MCF 10A (cell line): Measurements from ENCODE around the gene SIRPA. TPM values are rescaled to one million over a fixed set of nuclear protein-coding genes. Genes with fewer than 3 reads are reported as not detected.

ENCODE experiments used
- BruUV-seq: library from RNA; stranded (reverse); fragments of 400-500 nt; replicated peaks from 2 replicates; lab custom pipeline; 2021; lab: Mats Ljungman, UMichigan
- CTCF ChIA-PET: fragments of 300-600 bp; sonication (Branson Sonifier 250); formaldehyde crosslinking; extraction: SDS; loops from one replicate; lab custom pipeline; 2021; ENCODE audit warnings: antibody characterized with exemption, inconsistent platforms; lab: Yijun Ruan, JAX
- POLR2A ChIA-PET: fragments of 300-600, 350-650 bp; sonication (Branson Sonifier 250); formaldehyde crosslinking; extraction: SDS; loops from one replicate; lab custom pipeline; 2020; ENCODE audit warnings: antibody characterized with exemption, inconsistent platforms; lab: Yijun Ruan, JAX
- DNase-seq: peaks from one replicate; pipeline ENCODE4 v3.0.0-alpha.2; 2018; ENCODE audit not compliant: unreplicated experiment
- H3K27ac Mint-ChIP-seq: one replicate; pipeline ENCODE4 v1.8.0; 2022; ENCODE audit warnings: mild to moderate bottlenecking, low read depth, mixed read lengths; ENCODE audit not compliant: unreplicated experiment
- H3K27me3 Mint-ChIP-seq: one replicate; pipeline ENCODE4 v1.8.0; 2022; ENCODE audit warnings: mixed read lengths; ENCODE audit not compliant: insufficient read depth, unreplicated experiment
- H3K36me3 Mint-ChIP-seq: one replicate; pipeline ENCODE4 v1.8.0; 2022; ENCODE audit warnings: mild to moderate bottlenecking, moderate library complexity, mixed read lengths; ENCODE audit not compliant: insufficient read depth, unreplicated experiment
- H3K4me1 Mint-ChIP-seq: one replicate; pipeline ENCODE4 v1.8.0; 2022; ENCODE audit warnings: mixed read lengths; ENCODE audit not compliant: insufficient read depth, unreplicated experiment
- H3K4me3 Mint-ChIP-seq: one replicate; pipeline ENCODE4 v1.8.0; 2022; ENCODE audit warnings: mild to moderate bottlenecking, moderate library complexity, mixed read lengths; ENCODE audit not compliant: unreplicated experiment
- H3K9me3 Mint-ChIP-seq: one replicate; pipeline ENCODE4 v1.8.0; 2022; ENCODE audit warnings: mixed read lengths; ENCODE audit not compliant: unreplicated experiment
- intact Hi-C: fragments of 100-400 bp; cut with micrococcal nuclease; formaldehyde crosslinking; loops from 2 replicates; pipeline ENCODE4 v1.14.1; 2022
- total RNA-seq: library from RNA; stranded (reverse); gene quantifications from 2 replicates; pipeline ENCODE4 v1.2.3, GENCODE V29; 2022
- TF ChIP-seq, protein P1 (sequence below): fragments of 200-600 bp; IDR thresholded peaks from one replicate; pipeline ENCODE4 v1.8.0; 2022; ENCODE audit warnings: antibody characterized with exemption, mild to moderate bottlenecking; ENCODE audit not compliant: unreplicated experiment

The SIRPA gene
- total RNA-seq, 1 experiment from 2014 or later: 18.0 TPM

DNA sequence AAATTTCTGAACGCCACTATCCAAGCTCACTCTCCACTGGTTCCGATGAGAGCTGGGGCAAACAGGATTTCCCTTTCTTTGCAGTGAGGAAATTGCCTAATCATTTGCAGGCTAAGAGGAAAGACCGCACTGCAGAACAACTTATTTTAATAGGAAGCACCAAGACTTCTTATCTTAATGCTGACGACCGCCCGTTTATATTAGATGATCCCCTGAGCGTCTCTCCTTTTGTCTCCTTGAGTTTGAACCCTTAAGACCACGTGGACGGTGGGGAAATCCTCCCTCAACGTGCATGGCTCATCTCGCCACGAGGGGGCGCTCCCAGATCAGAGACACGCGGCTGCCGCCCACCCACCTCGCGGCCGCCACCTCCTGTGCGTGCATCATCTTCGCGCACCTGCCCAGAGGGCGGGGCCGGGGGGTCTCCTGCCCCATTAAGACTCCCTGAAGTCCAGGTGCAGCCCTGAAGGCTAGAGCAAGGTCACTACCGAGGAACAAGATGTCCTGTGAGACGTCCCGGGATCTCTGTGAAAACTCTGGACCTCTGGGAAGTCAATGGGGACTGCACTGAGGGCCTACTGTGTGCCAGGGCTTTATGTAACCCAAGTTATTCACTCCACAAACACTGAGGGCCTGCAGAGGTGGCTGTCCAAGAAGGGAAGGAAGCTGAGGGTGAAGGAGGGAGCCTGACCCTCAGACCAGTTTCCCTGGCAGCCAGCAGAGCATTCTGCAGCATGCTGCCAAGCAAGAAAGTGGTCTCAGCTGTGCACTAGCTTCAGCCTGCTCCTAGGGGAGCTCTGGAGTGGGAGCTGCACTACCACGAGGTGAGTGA is 70.5 kb downstream of the SIRPA start:
- CTCF ChIA-PET: interaction anchor here (0.5 to 4.4 kb wide), 59 partner anchors 9 to 829 kb away, joined by 3 to 95 read pairs (median 4); no protein-coding TSS in a partner anchor

DNA sequence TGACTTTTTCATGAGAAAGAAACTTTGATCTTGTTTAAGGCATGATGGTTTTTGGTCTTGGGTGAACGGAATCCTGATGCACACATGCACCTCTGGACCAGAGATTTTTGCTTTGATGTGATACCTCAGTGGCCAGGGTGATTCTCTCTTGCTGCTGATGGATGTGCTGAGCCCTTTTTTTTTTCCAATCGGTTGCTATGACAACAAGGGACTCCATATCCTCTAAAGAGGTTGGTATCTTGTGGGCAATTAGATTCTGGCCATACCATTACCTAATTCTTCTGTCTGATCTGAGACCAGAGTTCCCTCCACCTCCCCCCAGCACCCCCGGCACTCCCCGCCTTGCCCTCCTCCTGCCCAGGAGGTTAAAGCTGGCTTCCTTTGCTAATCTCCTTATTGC is 73.8 kb downstream of the SIRPA start:
- no peak overlapping the region for H3K4me3 Mint-ChIP-seq
- TF ChIP-seq, protein P1, sequence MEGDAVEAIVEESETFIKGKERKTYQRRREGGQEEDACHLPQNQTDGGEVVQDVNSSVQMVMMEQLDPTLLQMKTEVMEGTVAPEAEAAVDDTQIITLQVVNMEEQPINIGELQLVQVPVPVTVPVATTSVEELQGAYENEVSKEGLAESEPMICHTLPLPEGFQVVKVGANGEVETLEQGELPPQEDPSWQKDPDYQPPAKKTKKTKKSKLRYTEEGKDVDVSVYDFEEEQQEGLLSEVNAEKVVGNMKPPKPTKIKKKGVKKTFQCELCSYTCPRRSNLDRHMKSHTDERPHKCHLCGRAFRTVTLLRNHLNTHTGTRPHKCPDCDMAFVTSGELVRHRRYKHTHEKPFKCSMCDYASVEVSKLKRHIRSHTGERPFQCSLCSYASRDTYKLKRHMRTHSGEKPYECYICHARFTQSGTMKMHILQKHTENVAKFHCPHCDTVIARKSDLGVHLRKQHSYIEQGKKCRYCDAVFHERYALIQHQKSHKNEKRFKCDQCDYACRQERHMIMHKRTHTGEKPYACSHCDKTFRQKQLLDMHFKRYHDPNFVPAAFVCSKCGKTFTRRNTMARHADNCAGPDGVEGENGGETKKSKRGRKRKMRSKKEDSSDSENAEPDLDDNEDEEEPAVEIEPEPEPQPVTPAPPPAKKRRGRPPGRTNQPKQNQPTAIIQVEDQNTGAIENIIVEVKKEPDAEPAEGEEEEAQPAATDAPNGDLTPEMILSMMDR: no peak
- CTCF ChIA-PET: interaction anchor here (0.5 kb wide), 1 partner anchor 10 kb away, joined by 4 read pairs; no protein-coding TSS in a partner anchor
- no peak overlapping the region for H3K27ac Mint-ChIP-seq
- no peak for DNase-seq
- H3K36me3 Mint-ChIP-seq: no peaks in the 10 kb centered on the region
- H3K4me1 Mint-ChIP-seq: no peaks in the 10 kb centered on the region
- H3K27me3 Mint-ChIP-seq: peaks cover 55% of the 10 kb centered on the region
- no TSS peak for BruUV-seq
- POLR2A ChIA-PET: interaction anchor here (0.5 to 0.9 kb wide), 2 partner anchors 681 to 1067 kb away, joined by 3 read pairs; no protein-coding TSS in a partner anchor
- no peaks in the 10 kb centered on the region for H3K9me3 Mint-ChIP-seq
- intact Hi-C loops: loop anchor here (10.0 kb wide), 2 partner anchors 204 to 486 kb away; no protein-coding TSS in a partner anchor

More for the DNA sequence above, 70.5 kb downstream of the SIRPA start:
- Mint-ChIP-seq H3K4me1 (no peaks in the 10 kb centered on the region), H3K36me3 (no peaks in the 10 kb centered on the region), H3K9me3 (no peaks in the 10 kb centered on the region), H3K27ac (no peak overlapping the region), H3K27me3 (peaks cover 58% of the 10 kb centered on the region), H3K4me3 (no peak overlapping the region)
- TF ChIP-seq, protein P1: peak; percentile 94
- intact Hi-C loops: loop anchor here (1.0 to 10.0 kb wide), 4 partner anchors 128 to 489 kb away; no protein-coding TSS in a partner anchor
- BruUV-seq: no TSS peak
- peak; percentile 73 for DNase-seq
- POLR2A ChIA-PET: interaction anchor here (0.5 to 2.0 kb wide), 7 partner anchors 10 to 207 kb away, joined by 3 to 7 read pairs (median 4); no protein-coding TSS in a partner anchor

DNA sequence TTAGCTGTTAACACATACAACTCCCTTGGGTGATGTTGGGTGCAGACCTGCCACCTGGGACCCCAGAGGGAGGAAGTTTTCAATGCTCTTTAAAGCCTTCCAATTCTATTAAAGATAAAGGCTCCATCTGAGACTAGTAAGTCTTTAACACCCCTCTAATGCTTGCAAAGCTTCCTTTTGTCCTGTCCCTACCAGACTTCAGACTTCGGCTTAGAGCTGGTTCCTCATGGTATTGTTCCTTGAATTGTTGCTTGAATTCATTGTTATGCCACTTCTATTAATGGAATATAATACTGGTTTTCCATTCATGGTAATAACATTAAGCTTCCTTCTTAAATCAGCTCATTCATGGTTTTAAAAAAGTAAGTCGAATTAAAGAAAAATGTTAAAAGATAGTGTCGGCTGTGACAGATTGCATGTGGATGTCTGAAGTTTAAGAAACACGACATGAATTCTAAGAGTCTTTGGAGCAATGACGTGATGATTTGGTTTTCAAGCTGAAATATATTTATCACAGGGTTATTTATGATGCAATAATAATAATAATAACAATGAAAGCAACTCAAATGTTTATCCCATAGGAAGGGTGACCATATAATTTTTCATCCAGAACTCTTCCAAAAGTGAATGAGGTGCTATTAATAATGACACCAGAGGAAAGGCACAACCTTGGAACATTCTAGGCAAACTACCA is 76.8 kb downstream of the SIRPA start:
- no peak overlapping the region for H3K4me3 Mint-ChIP-seq
- no peaks in the 10 kb centered on the region for H3K36me3 Mint-ChIP-seq
- ChIA-PET POLR2A (interaction anchor here (1.0 to 1.3 kb wide), 2 partner anchors 27 to 35 kb away, joined by 3 to 4 read pairs; no protein-coding TSS in a partner anchor), CTCF (interaction anchor here (0.6 to 1.6 kb wide), 8 partner anchors 9 to 1171 kb away, joined by 3 to 7 read pairs (median 3); no protein-coding TSS in a partner anchor)
- no peaks in the 10 kb centered on the region for H3K4me1 Mint-ChIP-seq
- H3K27me3 Mint-ChIP-seq: peaks cover 80% of the 10 kb centered on the region
- H3K9me3 Mint-ChIP-seq: no peaks in the 10 kb centered on the region
- no peak overlapping the region for H3K27ac Mint-ChIP-seq
- TF ChIP-seq, protein P1: no peak
- no TSS peak for BruUV-seq
- intact Hi-C loops: no loop called here
- DNase-seq: no peak
